PC-9 (cell line): ENCODE measurements around the gene LDHAL6A. TPM values are rescaled to one million over a fixed set of nuclear protein-coding genes. Genes with fewer than 3 reads are reported as not detected.

Experiments
- BruUV-seq: library from RNA; stranded (reverse); fragments of 400-500 nt; replicated peaks from 2 replicates; lab custom pipeline; 2021; lab: Mats Ljungman, UMichigan
- CTCF ChIA-PET: fragments of 300-600 bp; sonication (Branson Sonifier 250); formaldehyde crosslinking; loops from one replicate; lab custom pipeline; 2022; ENCODE audit warnings: antibody characterized with exemption; lab: Charles Lee
- POLR2A ChIA-PET: fragments of 300-600 bp; sonication (Branson Sonifier 250); formaldehyde crosslinking; loops from one replicate; lab custom pipeline; 2022; ENCODE audit warnings: antibody characterized with exemption; ENCODE audit not compliant: unreplicated experiment; lab: Charles Lee
- DNase-seq, 2 experiments: peaks; one replicate each; pipeline versions ENCODE4 v3.0.0 to v3.0.0-alpha.2; 2015 to 2022; ENCODE audit warnings: mixed read lengths in 1 of 2
- H2AFZ ChIP-seq: fragments of 200-600 bp; sonication (generic); 2 replicates; pipeline ENCODE4 v1.8.1; 2017; ENCODE audit warnings: antibody characterized with exemption
- H3F3A ChIP-seq: fragments of 200-600 bp; sonication (generic); 2 replicates; pipeline ENCODE4 v1.8.1; 2017; ENCODE audit warnings: antibody characterized with exemption, mild to moderate bottlenecking, low read depth; ENCODE audit not compliant: insufficient read depth
- H3K27ac ChIP-seq: fragments of 200-600 bp; sonication (generic); 2 replicates; pipeline ENCODE4 v1.6.1; 2016; ENCODE audit warnings: mixed run types
- H3K27me3 ChIP-seq: fragments of 200-600 bp; sonication (generic); 2 replicates; pipeline ENCODE4 v1.6.1; 2016; ENCODE audit warnings: low read depth, mixed run types; ENCODE audit not compliant: insufficient read depth
- H3K36me3 ChIP-seq: fragments of 200-600 bp; sonication (generic); 2 replicates; pipeline ENCODE4 v1.6.1; 2016; ENCODE audit warnings: low read depth, mixed run types
- H3K4me1 ChIP-seq: fragments of 200-600 bp; sonication (generic); replicated peaks from 2 replicates; pipeline ENCODE4 v1.6.1; 2016; ENCODE audit warnings: mixed run types; ENCODE audit not compliant: insufficient read depth
- H3K4me2 ChIP-seq: fragments of 200-600 bp; sonication (generic); 2 replicates; pipeline ENCODE4 v1.6.1; 2017; ENCODE audit warnings: mixed run types
- H3K4me3 ChIP-seq: fragments of 200-600 bp; sonication (generic); 2 replicates; pipeline ENCODE4 v1.6.1; 2016; ENCODE audit warnings: mixed run types
- H3K79me2 ChIP-seq: fragments of 200-600 bp; sonication (generic); 2 replicates; pipeline ENCODE4 v1.6.1; 2017; ENCODE audit warnings: low read depth, mixed run types
- H3K9me2 ChIP-seq: fragments of 200-600 bp; sonication (generic); 2 replicates; pipeline ENCODE4 v1.8.1; 2017; ENCODE audit warnings: mild to moderate bottlenecking; ENCODE audit not compliant: insufficient read depth
- H3K9me3 ChIP-seq: fragments of 200-600 bp; sonication (generic); 2 replicates; pipeline ENCODE4 v1.8.1; 2016; ENCODE audit warnings: low read depth; ENCODE audit not compliant: insufficient read depth
- H4K20me1 ChIP-seq: fragments of 200-600 bp; sonication (generic); 2 replicates; pipeline ENCODE4 v1.8.1; 2017; ENCODE audit not compliant: insufficient read depth
- CTCF ChIP-seq: fragments of 200-600 bp; sonication (generic); conservative IDR thresholded peaks from 2 replicates; pipeline ENCODE4 v1.6.1; 2017; ENCODE audit warnings: mixed run types, antibody characterized with exemption, mild to moderate bottlenecking, moderate library complexity
- EZH2 ChIP-seq: fragments of 200-600 bp; sonication (generic); IDR thresholded peaks from 2 replicates; pipeline ENCODE4 v1.8.0; 2017; ENCODE audit warnings: antibody characterized with exemption, low read depth
- intact Hi-C: fragments of 100-400 bp; cut with micrococcal nuclease; formaldehyde crosslinking; loops from one replicate; pipeline ENCODE4 v1.10.0; 2022; ENCODE audit not compliant: unreplicated experiment
- total RNA-seq: library from RNA; stranded (reverse); gene quantifications from 2 replicates; pipeline ENCODE4 v1.2.3, GENCODE V29; 2021

Gene LDHAL6A
- total RNA-seq, 1 experiment from 2014 or later: not detected

GRCh38 chr11:18491924-18492323, 36.3 kb downstream of the LDHAL6A start:
- no peaks in the 10 kb centered on the region for H3K9me3 ChIP-seq
- no peaks in the 10 kb centered on the region for H3K27me3 ChIP-seq
- H3K27ac ChIP-seq: peak overlapping the region; percentile 64
- no peak overlapping the region for H3K4me3 ChIP-seq
- peaks cover 21% of the 10 kb centered on the region for H3K36me3 ChIP-seq
- H3K79me2 ChIP-seq: no peaks in the 10 kb centered on the region
- peaks cover 54% of the 10 kb centered on the region for H3K4me1 ChIP-seq
- ChIA-PET CTCF (interaction anchor here (0.6 to 1.6 kb wide), 2 partner anchors 248 to 1411 kb away, joined by 5 to 6 read pairs; no protein-coding TSS in a partner anchor), POLR2A (interaction anchor here (1.3 kb wide), 1 partner anchor 98 kb away, joined by 8 read pairs; the partner anchor contains the start of gene LDHA)
- no peak for DNase-seq
- BruUV-seq: no TSS peak
- TF ChIP-seq CTCF: no peak
- no peak for TF ChIP-seq EZH2
- no peaks in the 10 kb centered on the region for H3K9me2 ChIP-seq
- no peak overlapping the region for H2AFZ ChIP-seq
- H4K20me1 ChIP-seq: no peaks in the 10 kb centered on the region
- H3K4me2 ChIP-seq: no peak overlapping the region
- intact Hi-C loops: loop anchor here (5.0 kb wide), 2 partner anchors 35 to 80 kb away; partner anchors contain the start of genes LDHC and TSG101
- H3F3A ChIP-seq: peaks cover 32% of the 10 kb centered on the region

GRCh38 chr11:18492888-18493287, 37.2 kb downstream of the LDHAL6A start:
- intact Hi-C loops: loop anchor here (5.0 kb wide), 2 partner anchors 34 to 81 kb away; partner anchors contain the start of genes LDHC and TSG101
- TF ChIP-seq CTCF: no peak
- TF ChIP-seq EZH2: no peak
- no peaks in the 10 kb centered on the region for H3K9me3 ChIP-seq
- no TSS peak for BruUV-seq
- peaks cover 54% of the 10 kb centered on the region for H3K4me1 ChIP-seq
- peak overlapping the region; percentile 5 for H3K4me2 ChIP-seq
- H2AFZ ChIP-seq: no peak overlapping the region
- no peaks in the 10 kb centered on the region for H3K9me2 ChIP-seq
- CTCF ChIA-PET: interaction anchor here (0.5 to 2.3 kb wide), 2 partner anchors 82 to 312 kb away, joined by 5 to 6 read pairs; no protein-coding TSS in a partner anchor
- POLR2A ChIA-PET: no interaction called here
- DNase-seq: peak in 1 of 2 experiments; percentile 52
- H4K20me1 ChIP-seq: no peaks in the 10 kb centered on the region
- H3K27me3 ChIP-seq: no peaks in the 10 kb centered on the region
- H3K4me3 ChIP-seq: no peak overlapping the region
- no peaks in the 10 kb centered on the region for H3K79me2 ChIP-seq
- H3F3A ChIP-seq: peaks cover 32% of the 10 kb centered on the region
- H3K27ac ChIP-seq: peak overlapping the region; percentile 19
- H3K36me3 ChIP-seq: peaks cover 18% of the 10 kb centered on the region

GRCh38 chr11:18493310-18493709, 37.7 kb downstream of the LDHAL6A start:
- Histone ChIP-seq H3K9me2 (no peaks in the 10 kb centered on the region), H3K4me3 (no peak overlapping the region), H3K36me3 (peaks cover 19% of the 10 kb centered on the region), H3F3A (peaks cover 32% of the 10 kb centered on the region), H3K27me3 (no peaks in the 10 kb centered on the region), H4K20me1 (no peaks in the 10 kb centered on the region), H3K4me2 (peak overlapping the region; percentile 5), H2AFZ (no peak overlapping the region), H3K27ac (peak overlapping the region; percentile 19), H3K79me2 (no peaks in the 10 kb centered on the region), H3K9me3 (no peaks in the 10 kb centered on the region), H3K4me1 (peaks cover 54% of the 10 kb centered on the region)
- intact Hi-C loops: loop anchor here (5.0 kb wide), 2 partner anchors 34 to 81 kb away; partner anchors contain the start of genes LDHC and TSG101
- no TSS peak for BruUV-seq
- POLR2A ChIA-PET: no interaction called here
- no peak for TF ChIP-seq CTCF
- CTCF ChIA-PET: interaction anchor here (0.5 to 2.3 kb wide), 2 partner anchors 83 to 313 kb away, joined by 5 to 6 read pairs; no protein-coding TSS in a partner anchor
- DNase-seq: peak in 1 of 2 experiments; percentile 55
